NCI-H2227 (cell line): ENCODE results near the gene PHLDB3.
"Not testable (repeated sequence)": the region's sequence is repeated elsewhere in the genome, so short reads cannot be mapped to it uniquely, and the experiment has no call there.

Source experiments
- DNase-seq: peaks from one replicate; lab custom pipeline; 2025; ENCODE audit not compliant: unreplicated experiment; lab: John Stamatoyannopoulos, UW

PHLDB3 gene

DNA sequence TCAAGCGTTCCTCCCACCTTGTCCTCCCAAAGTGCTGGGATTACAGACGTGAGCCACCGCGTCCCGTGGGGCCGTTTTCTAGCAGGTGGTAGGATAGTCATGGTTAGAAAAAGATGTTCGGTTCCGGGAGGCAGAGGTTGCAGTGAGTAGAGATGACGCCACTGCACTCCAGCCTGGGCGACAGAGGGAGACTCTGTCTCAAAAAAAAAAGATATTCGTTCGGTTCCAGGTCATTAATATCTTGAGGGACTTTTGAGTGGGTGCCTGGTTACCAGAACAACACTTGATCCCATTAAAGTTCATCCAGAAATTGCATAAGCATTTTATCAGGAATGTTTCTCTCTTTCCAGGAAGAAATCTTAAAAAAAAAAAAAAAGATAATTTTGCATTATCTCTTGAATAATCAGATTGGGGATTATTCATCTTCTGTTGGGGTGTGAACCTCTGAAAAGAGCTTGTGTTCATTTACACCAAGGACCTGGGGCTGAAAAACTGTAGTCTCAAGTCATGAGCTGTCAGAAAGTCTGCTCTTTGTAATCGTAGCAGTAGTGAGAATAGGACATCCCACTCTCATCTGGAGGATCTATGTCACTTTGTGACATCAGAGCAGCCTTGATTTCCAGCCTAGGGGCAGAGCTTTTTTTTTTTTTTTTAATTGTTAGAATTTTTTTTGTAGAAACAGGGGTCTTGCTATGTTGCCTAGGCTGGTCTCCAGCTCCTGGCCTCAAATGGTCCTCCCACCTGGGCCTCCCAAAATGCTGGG, 23.5 kb upstream of the PHLDB3 start:
- DNase-seq = no peak

DNA sequence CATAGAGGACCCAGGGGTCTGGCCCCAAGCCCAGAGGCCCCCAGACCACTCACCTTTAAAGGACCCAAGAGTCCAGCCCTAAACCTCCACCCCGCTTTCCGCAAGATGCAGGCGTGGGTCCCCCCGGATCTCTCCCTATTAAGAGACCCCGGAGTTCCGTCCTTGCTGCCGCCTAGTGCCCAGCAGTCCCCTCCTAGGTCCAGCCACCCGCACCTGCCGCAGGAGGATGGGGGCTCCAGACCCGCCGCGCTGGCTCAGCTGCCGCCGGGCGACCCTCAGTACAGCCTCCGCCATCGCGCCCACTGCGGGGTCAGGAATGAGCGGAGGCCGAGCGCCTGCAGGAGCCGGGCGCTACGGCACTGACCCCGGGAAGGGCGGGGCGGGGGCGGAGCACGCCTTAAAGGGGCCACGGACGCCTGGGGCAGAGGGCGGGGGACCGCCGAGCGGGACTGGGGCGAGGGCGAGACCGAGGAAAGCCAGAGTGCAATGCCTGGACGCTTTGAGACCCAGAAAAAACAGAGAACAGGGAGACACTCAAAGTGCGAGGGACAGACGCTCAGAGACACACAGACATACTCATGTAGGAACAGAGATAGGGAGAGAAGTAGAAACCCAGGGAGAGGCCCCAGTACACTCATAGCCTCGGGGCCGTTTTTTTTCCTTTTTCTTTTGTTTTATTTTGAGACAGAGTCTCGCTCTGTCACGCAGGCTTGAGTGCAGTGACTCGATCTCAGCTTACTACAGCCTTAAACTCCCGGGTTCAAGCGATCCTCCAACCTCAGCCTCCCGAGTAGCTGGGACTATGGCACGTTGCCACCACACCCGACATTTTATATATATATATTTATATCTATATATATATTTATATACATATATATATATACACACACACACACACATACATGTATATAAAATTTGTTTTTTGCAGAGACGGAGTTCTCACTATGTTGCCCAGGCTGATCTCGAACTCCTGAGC, 22.6 kb upstream of the PHLDB3 start, which contains the start of gene ETHE1:
ETHE1 (minus strand) TSS at position 318 of the 976 bp plus-strand sequence; CDS start at position 294, 24 bp downstream.
- DNase-seq = peak; percentile 41

DNA sequence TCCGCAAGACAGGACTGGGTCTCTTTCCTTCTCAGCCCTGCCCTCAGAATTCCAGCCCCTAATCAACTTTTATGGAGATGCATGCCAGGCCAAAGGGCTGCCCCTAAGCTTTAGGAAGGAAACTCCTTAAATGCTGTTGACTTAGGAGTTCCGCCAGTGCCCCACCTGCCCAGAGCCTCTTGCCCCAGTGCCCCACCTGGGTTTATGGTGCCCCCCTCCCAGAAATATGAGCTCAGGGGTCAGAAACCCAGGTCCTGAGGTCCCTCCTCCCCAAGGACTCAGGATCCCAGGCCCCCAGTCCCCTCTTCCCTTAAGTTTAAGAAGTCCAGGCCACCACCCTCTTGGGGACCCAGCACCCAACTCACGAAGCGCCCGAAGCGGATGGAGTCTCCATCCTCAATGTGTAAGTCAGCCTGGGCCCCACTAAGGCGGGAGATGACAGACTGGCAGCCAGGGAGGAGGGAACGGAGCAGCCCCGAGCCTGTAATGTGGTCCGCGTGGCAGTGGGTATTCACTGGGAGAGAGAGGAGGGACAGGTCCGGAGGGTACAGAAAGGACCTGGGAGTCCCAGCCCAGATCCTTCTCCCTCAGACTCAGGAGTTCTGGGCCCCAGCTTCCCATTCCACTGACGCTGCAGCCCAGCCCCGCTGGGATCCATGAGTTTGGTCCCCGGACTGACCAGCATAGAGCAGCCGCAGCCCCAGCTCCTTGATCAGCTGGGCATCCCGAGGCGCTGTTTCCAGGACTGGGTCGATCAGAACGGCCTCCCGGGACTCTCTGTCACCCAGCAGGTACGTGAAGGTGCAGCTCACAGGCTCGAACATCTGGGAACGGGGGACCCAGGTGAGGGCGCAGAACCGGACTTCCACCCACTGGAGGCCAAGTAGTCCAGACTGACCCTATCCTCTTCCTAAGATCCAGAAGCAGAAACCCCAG, 21.6 kb upstream of the PHLDB3 start:
- no peak for DNase-seq

DNA sequence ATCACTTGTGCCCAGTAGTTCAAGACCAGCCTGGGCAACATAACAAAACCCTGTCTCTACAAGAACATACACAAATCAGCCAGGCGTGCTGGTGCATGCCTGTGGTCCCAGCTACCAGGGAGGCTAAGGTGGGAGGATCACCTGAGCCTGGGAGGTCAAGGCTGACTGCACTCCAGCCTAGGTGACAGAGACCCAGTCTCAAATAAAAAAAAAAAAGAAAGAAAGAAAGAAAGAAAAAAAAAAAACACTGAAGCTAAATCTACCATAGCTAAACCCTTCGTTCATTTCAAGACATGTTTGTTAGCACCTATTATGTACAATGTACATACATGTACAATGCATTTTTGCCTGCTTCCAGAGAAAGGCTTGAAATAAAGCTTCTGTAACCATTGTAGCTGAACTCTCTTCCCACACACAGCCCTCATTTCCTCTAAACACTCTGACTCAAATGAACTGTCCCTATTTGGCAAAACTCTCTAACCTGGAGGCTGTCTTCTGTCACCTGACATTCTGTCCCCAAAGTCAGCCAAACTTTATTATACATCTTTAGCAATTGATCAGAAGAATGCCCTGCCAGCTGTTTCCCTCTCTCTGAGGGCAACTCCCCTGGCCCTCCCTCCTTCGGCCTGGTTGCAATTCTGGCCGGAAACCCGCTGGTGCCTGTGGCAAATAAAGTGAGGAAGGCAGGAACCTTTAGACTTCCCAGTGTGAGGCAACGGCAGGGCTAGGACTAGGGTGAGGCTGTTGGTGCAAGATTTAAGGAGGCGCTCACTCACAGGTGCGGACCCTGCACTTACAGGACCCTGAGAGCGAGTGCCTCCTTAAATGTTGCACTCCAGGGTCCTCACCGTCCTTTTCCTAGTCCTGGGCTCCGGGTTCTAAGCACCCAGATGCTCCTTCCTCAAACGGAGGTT, 20.6 kb upstream of the PHLDB3 start:
- DNase-seq = no peak

- not testable (repeated sequence) for DNase-seq
Measured at GRCh38 chr19:43523696-43524095, 19.1 kb upstream of the PHLDB3 start.

- DNase-seq = no peak
Measured at GRCh38 chr19:43522929-43523328, 18.4 kb upstream of the PHLDB3 start.

DNA sequence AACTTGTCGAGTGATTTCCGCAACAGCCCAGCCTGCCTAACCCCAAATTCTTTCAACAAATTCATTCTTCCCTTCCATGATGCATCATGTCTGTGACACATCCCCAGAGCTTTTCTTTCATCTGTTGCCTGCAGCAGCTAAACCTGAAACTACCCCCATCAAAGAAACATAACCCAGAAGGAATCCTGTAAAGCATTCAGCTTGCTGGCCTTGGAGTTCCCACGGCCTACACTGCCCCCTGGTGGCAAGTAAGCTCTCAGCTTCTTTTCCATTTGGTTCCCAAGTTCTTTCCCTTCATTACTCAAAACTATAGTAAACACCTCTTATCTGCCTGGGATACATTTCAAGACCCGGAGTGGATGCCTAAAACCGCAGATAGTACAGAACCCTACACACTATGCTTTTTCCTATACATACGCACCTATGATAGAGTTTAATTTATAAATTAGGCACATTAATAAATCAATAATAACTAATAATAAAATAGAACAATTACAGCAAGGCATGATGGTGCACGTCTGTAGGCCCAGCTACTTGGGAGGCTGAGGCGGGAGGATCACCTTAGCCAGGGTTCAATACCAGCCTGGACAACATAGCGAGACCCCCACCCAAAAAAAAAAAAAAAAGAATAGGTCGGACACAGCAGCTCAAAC, 15.0 kb upstream of the PHLDB3 start:
- DNase-seq = peak; percentile 80

DNA sequence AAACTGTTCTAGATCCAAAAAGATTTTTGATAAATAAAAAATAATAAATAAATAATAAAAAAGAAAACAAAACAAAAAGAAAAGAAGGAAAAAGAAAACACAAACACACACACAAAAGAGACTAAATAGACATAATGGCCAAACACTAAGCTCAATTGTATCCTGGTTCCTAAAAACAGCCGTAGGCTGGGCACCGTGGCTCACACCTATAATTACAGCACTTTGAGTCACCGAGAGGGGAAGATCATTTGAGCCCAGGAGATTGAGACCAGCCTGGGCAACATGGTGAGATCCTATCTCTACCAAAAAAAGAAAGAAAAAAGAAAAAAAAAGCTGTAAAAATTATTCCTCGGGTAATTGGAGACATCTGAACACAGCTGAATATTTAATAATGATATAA, 13.5 kb upstream of the PHLDB3 start:
- peak; percentile 15 for DNase-seq

DNA sequence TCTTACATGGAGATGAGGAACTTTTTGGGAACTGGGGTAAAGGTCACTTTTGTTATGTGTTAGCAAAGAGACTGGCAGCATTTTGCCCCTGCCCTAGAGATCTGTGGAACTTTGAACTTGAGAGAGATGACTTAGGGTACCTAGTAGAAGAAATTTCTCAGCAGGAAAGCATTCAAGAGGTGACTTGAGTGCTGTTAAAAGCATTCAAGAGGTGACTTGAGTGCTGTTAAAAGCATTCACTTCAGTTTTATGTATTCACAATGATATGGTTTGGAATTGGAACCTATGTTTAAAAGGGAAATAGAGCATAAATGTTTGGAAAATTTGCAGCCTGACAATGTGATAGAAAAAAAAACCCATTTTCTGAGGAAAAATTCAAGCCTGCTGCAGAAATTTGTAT, 7.9 kb upstream of the PHLDB3 start:
- peak; percentile 18 for DNase-seq

DNA sequence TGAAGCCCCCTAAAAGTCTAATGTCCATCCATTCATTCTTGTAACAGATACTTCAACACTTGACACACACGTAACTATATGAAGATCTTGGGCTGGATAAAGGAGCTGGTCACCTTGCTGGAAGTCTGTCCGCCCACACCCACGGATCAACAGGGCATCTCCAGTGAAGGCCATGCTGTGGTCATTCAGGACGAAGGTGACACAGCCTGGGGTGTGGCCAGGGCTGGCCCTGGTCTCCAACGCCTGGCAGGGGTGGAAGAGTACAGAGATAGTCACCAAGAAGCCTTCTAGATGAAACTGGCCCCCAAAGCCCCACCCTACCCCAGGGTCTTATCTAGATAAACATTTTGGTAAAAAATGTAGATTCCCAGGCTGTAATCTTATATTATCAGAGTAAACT, 6.8 kb upstream of the PHLDB3 start:
- no peak for DNase-seq

- no peak for DNase-seq
Measured at GRCh38 chr19:43510713-43511112, 6.2 kb upstream of the PHLDB3 start.

- no peak for DNase-seq
Measured at GRCh38 chr19:43507880-43508279, 3.3 kb upstream of the PHLDB3 start.

- DNase-seq = no peak
Measured at GRCh38 chr19:43506629-43507028, 2.1 kb upstream of the PHLDB3 start.

GRCh38 chr19:43505941-43506340, 1.4 kb upstream of the PHLDB3 start:
- DNase-seq = no peak

DNA sequence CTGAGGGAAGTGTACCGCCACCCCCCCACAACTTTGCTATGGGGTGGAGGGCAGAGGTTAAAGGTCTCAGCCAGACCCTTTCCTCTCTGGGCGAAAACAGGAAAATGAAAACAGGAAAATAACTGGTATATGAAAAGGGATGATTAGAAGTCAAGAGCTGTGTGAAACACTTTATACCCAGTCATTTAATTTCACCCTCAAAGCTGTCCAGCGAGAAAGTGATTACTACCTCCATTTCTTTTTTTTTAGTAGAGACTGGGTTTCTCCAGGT, 575 bp upstream of the PHLDB3 start:
- no peak for DNase-seq

GRCh38 chr19:43503501-43504425, 783 bp downstream of the PHLDB3 start:
- DNase-seq = peak; percentile 90

GRCh38 chr19:43502419-43502976, 2.0 kb downstream of the PHLDB3 start:
- no peak for DNase-seq
